ENCODE measurements around the gene ACOX1.
"Not testable (repeated sequence)": the region's sequence is repeated elsewhere in the genome, so short reads cannot be mapped to it uniquely, and the experiment has no call there.

GRCh38 chr17:75969044-75969443, 9.9 kb downstream of the ACOX1 start:
- TF ChIP-seq, protein P1, sequence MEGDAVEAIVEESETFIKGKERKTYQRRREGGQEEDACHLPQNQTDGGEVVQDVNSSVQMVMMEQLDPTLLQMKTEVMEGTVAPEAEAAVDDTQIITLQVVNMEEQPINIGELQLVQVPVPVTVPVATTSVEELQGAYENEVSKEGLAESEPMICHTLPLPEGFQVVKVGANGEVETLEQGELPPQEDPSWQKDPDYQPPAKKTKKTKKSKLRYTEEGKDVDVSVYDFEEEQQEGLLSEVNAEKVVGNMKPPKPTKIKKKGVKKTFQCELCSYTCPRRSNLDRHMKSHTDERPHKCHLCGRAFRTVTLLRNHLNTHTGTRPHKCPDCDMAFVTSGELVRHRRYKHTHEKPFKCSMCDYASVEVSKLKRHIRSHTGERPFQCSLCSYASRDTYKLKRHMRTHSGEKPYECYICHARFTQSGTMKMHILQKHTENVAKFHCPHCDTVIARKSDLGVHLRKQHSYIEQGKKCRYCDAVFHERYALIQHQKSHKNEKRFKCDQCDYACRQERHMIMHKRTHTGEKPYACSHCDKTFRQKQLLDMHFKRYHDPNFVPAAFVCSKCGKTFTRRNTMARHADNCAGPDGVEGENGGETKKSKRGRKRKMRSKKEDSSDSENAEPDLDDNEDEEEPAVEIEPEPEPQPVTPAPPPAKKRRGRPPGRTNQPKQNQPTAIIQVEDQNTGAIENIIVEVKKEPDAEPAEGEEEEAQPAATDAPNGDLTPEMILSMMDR (IDR thresholded peaks at IDR 0.05): not testable (repeated sequence)
- not testable (repeated sequence) for TF ChIP-seq POLR2A, POLR2AphosphoS5, EP300 (IDR thresholded peaks at IDR 0.05)

Measured in upper lobe of left lung (tissue), 4 donors.